CD4-positive, alpha-beta T cell (primary cell): ENCODE data around the gene PLAC1. TPM values are rescaled to one million over a fixed set of nuclear protein-coding genes. Genes with fewer than 3 reads are reported as not detected.

Experiments used
- ATAC-seq: fragments of 200-7000 bp; cut with Tn5 transposase; one replicate; pipeline ENCODE4 v1.10.0; 2022; ENCODE audit warnings: mild to moderate bottlenecking; ENCODE audit not compliant: poor library complexity
- CTCF ChIA-PET: fragments of 350-600 bp; sonication (Branson Sonifier 250); formaldehyde crosslinking; loops from one replicate; lab custom pipeline; 2021; ENCODE audit warnings: antibody characterized with exemption, inconsistent platforms; lab: Charles Lee
- POLR2A ChIA-PET: fragments of 350-600 bp; sonication (Branson Sonifier 250); formaldehyde crosslinking; loops from one replicate; lab custom pipeline; 2021; ENCODE audit warnings: antibody characterized with exemption, inconsistent platforms; lab: Charles Lee
- DNase-seq, 14 experiments: peaks; one replicate each; pipeline ENCODE4 v3.0.0-alpha.2; 2013 to 2020; ENCODE audit warnings: mixed read lengths in 2 of 14
- H3K27ac ChIP-seq, 2 donors: one replicate each; pipeline versions ENCODE4 v1.5.1 to v1.7.0; 2013; ENCODE audit warnings: low read length in 2 of 2, low read depth in 1 of 2, mild to moderate bottlenecking in 1 of 2
- H3K27me3 ChIP-seq, 2 experiments: 1 replicate in 1 of 2; 2 replicates in 1 of 2; pipeline versions ENCODE4 v1.6.1 to v1.7.0; 2013; ENCODE audit warnings: low read length in 2 of 2, control low read depth in 1 of 2, mild to moderate bottlenecking in 1 of 2, moderate library complexity in 1 of 2; ENCODE audit not compliant: insufficient read depth in 2 of 2, control insufficient read depth in 1 of 2
- H3K36me3 ChIP-seq: one replicate; pipeline ENCODE4 v1.6.1; 2013; ENCODE audit warnings: low read length, control low read depth; ENCODE audit not compliant: insufficient read depth
- H3K4me1 ChIP-seq: one replicate; pipeline ENCODE4 v1.6.1; 2013; ENCODE audit warnings: low read length, control low read depth; ENCODE audit not compliant: insufficient read depth
- H3K4me3 ChIP-seq: one replicate; pipeline ENCODE4 v1.5.1; 2013; ENCODE audit warnings: mild to moderate bottlenecking, low read length, moderate library complexity
- H3K9me3 ChIP-seq, 2 experiments: 1 replicate in 1 of 2; 2 replicates in 1 of 2; pipeline versions ENCODE4 v1.6.1 to v1.7.0; 2013; ENCODE audit warnings: low read length in 2 of 2, mild to moderate bottlenecking in 2 of 2, control low read depth in 1 of 2, moderate library complexity in 1 of 2; ENCODE audit not compliant: control insufficient read depth in 1 of 2, insufficient read depth in 1 of 2
- H3K27ac Mint-ChIP-seq: one replicate; pipeline ENCODE4 v1.8.0; 2020; ENCODE audit warnings: mixed read lengths
- H3K27me3 Mint-ChIP-seq: one replicate; pipeline ENCODE4 v1.8.0; 2021; ENCODE audit warnings: mixed read lengths
- H3K36me3 Mint-ChIP-seq: one replicate; pipeline ENCODE4 v1.8.0; 2021; ENCODE audit warnings: low read depth, mixed read lengths
- H3K4me1 Mint-ChIP-seq: one replicate; pipeline ENCODE4 v1.8.0; 2021; ENCODE audit warnings: low read depth, mixed read lengths
- H3K4me3 Mint-ChIP-seq: one replicate; pipeline ENCODE4 v1.8.0; 2020; ENCODE audit warnings: mild to moderate bottlenecking, mixed read lengths
- H3K9me3 Mint-ChIP-seq: one replicate; pipeline ENCODE4 v1.8.0; 2020; ENCODE audit warnings: mixed read lengths
- CTCF ChIP-seq: fragments of 200-600 bp; IDR thresholded peaks from one replicate; pipeline ENCODE4 v1.8.0; 2022; ENCODE audit warnings: antibody characterized with exemption, mild to moderate bottlenecking
- intact Hi-C, 2 experiments: fragments of 100-400 bp; cut with DNase I in 1 of 2; cut with micrococcal nuclease in 1 of 2; formaldehyde crosslinking; loops; one replicate each; pipeline versions ENCODE4 v1.15.1 to v1.9.0; 2023 to 2025; cut with DNase I, micrococcal nuclease
- total RNA-seq, 174 experiments: library from RNA in 2 of 174; stranded (reverse) in 2 of 174; gene quantifications; one replicate each; pipeline ENCODE4 v1.2.3 and lab custom pipeline; 2021 to 2026

PLAC1 gene
- total RNA-seq, 2 experiments from 2014 or later: not detected

- Mint-ChIP-seq H3K4me1 (no peaks in the 10 kb centered on the region), H3K4me3 (no peak overlapping the region), H3K27me3 (no peaks in the 10 kb centered on the region), H3K27ac (no peak overlapping the region), H3K9me3 (no peaks in the 10 kb centered on the region), H3K36me3 (no peaks in the 10 kb centered on the region)
- Histone ChIP-seq H3K27me3 (no peaks in the 10 kb centered on the region), H3K27ac (no peak overlapping the region), H3K36me3 (no peaks in the 10 kb centered on the region), H3K4me3 (no peak overlapping the region), H3K9me3 (no peaks in the 10 kb centered on the region), H3K4me1 (no peaks in the 10 kb centered on the region)
- intact Hi-C loops: no loop called here
- POLR2A ChIA-PET: no interaction called here
- ATAC-seq: no peak
- no peak for DNase-seq
- no peak for TF ChIP-seq CTCF
- CTCF ChIA-PET: no interaction called here
Measured at GRCh38 chrX:134632355-134632754, 25.9 kb downstream of the PLAC1 start.

- Mint-ChIP-seq H3K4me3 (no peak overlapping the region), H3K9me3 (no peaks in the 10 kb centered on the region), H3K27me3 (no peaks in the 10 kb centered on the region), H3K27ac (no peak overlapping the region), H3K36me3 (no peaks in the 10 kb centered on the region), H3K4me1 (no peaks in the 10 kb centered on the region)
- Histone ChIP-seq H3K36me3 (no peaks in the 10 kb centered on the region), H3K9me3 (no peaks in the 10 kb centered on the region), H3K4me3 (no peak overlapping the region), H3K27me3 (no peaks in the 10 kb centered on the region), H3K27ac (no peak overlapping the region), H3K4me1 (no peaks in the 10 kb centered on the region)
- DNase-seq (no peak), ATAC-seq (no peak)
- CTCF ChIA-PET: no interaction called here
- POLR2A ChIA-PET: no interaction called here
- intact Hi-C loops: no loop called here
- TF ChIP-seq CTCF: no peak
Measured at GRCh38 chrX:134631426-134632346, 26.6 kb downstream of the PLAC1 start.

- DNase-seq (no peak), ATAC-seq (no peak)
- Mint-ChIP-seq H3K4me3 (no peak overlapping the region), H3K36me3 (no peaks in the 10 kb centered on the region), H3K27me3 (peaks cover 6% of the 10 kb centered on the region), H3K9me3 (no peaks in the 10 kb centered on the region), H3K27ac (no peak overlapping the region), H3K4me1 (no peaks in the 10 kb centered on the region)
- intact Hi-C loops: loop anchor here in 1 of 2 experiments (5.0 kb wide), 1 partner anchor 1116 kb away; no protein-coding TSS in a partner anchor
- no peak for TF ChIP-seq CTCF
- Histone ChIP-seq H3K27me3 (no peaks in the 10 kb centered on the region), H3K4me1 (no peaks in the 10 kb centered on the region), H3K36me3 (no peaks in the 10 kb centered on the region), H3K9me3 (no peaks in the 10 kb centered on the region), H3K4me3 (no peak overlapping the region), H3K27ac (no peak overlapping the region)
- ChIA-PET POLR2A (no interaction called here), CTCF (no interaction called here)
Measured at GRCh38 chrX:134628663-134629062, 29.6 kb downstream of the PLAC1 start.
